IMR-90 (cell line): ENCODE measurements around the gene PPY. TPM values are rescaled to one million over a fixed set of nuclear protein-coding genes. Genes with fewer than 3 reads are reported as not detected.
"Not testable (repeated sequence)": the region's sequence is repeated elsewhere in the genome, so short reads cannot be mapped to it uniquely, and the experiment has no call there.

ENCODE experiments used
- ATAC-seq: fragments of 200-7000 bp; cut with Tn5 transposase; 2 replicates; pipeline ENCODE4 v1.9.1; 2020; ENCODE audit warnings: low read depth, mild to moderate bottlenecking, moderate library complexity
- BruUV-seq: library from RNA; stranded (reverse); fragments of 400-500 nt; replicated peaks from 2 replicates; lab custom pipeline; 2021; lab: Mats Ljungman, UMichigan
- CTCF ChIA-PET: fragments of 300-600 bp; formaldehyde crosslinking; extraction: SDS; loops from one replicate; lab custom pipeline; 2021; ENCODE audit warnings: antibody characterized with exemption; lab: Yijun Ruan, JAX
- POLR2A ChIA-PET: fragments of 300-600 bp; sonication (Branson Sonifier 250); formaldehyde crosslinking; loops from one replicate; lab custom pipeline; 2022; ENCODE audit warnings: antibody characterized with exemption; ENCODE audit not compliant: unreplicated experiment; lab: Charles Lee
- DNase-seq: peaks from one replicate; pipeline ENCODE4 v3.0.0; 2013
- H2AFZ ChIP-seq: replicated peaks from 2 replicates; pipeline ENCODE3; 2013; ENCODE audit warnings: low read length, mild to moderate bottlenecking; ENCODE audit not compliant: poor library complexity
- H2AK5ac ChIP-seq: 2 replicates; pipeline ENCODE4 v1.6.1; 2013; ENCODE audit warnings: low read depth, low read length, inconsistent platforms
- H2AK9ac ChIP-seq: replicated peaks from 2 replicates; pipeline ENCODE3; 2013; ENCODE audit warnings: mild to moderate bottlenecking, low read depth, low read length, moderate library complexity; ENCODE audit not compliant: poor library complexity
- H2BK120ac ChIP-seq: 2 replicates; pipeline ENCODE4 v1.6.1; 2013; ENCODE audit warnings: low read depth, low read length, inconsistent platforms
- H2BK15ac ChIP-seq: 3 replicates; pipeline ENCODE4 v1.6.1; 2013; ENCODE audit warnings: low read depth, low read length, inconsistent platforms
- H2BK20ac ChIP-seq: 2 replicates; pipeline ENCODE4 v1.6.1; 2013; ENCODE audit warnings: low read depth, mild to moderate bottlenecking, inconsistent platforms, low read length, moderate library complexity
- H2BK5ac ChIP-seq: 2 replicates; pipeline ENCODE4 v1.6.1; 2013; ENCODE audit warnings: mild to moderate bottlenecking, low read depth, low read length, inconsistent platforms; ENCODE audit not compliant: poor library complexity, severe bottlenecking
- H3K14ac ChIP-seq: replicated peaks from 2 replicates; pipeline ENCODE4 v1.6.1; 2013; ENCODE audit warnings: low read depth, low read length, inconsistent platforms
- H3K18ac ChIP-seq: 2 replicates; pipeline ENCODE4 v1.6.1; 2013; ENCODE audit warnings: low read depth, low read length, control low read depth
- H3K23ac ChIP-seq: 2 replicates; pipeline ENCODE4 v1.6.1; 2013; ENCODE audit warnings: low read depth, low read length, inconsistent platforms
- H3K27ac ChIP-seq: 2 replicates; pipeline ENCODE4 v1.5.1; 2013; ENCODE audit warnings: mild to moderate bottlenecking, control low read depth, low read length; ENCODE audit not compliant: insufficient read depth
- H3K27me3 ChIP-seq: 2 replicates; pipeline ENCODE4 v1.6.1; 2013; ENCODE audit warnings: low read length; ENCODE audit not compliant: control insufficient read depth, insufficient read depth
- H3K36me3 ChIP-seq: 2 replicates; pipeline ENCODE4 v1.6.1; 2013; ENCODE audit warnings: low read length, mixed read lengths; ENCODE audit not compliant: control insufficient read depth, insufficient read depth
- H3K4ac ChIP-seq: 2 replicates; pipeline ENCODE4 v1.6.1; 2013; ENCODE audit warnings: low read depth, low read length, inconsistent platforms
- H3K4me1 ChIP-seq: 2 replicates; pipeline ENCODE4 v1.6.1; 2013; ENCODE audit warnings: low read length, mixed read lengths; ENCODE audit not compliant: control insufficient read depth, insufficient read depth
- H3K4me2 ChIP-seq: 2 replicates; pipeline ENCODE4 v1.6.1; 2013; ENCODE audit warnings: low read depth, mild to moderate bottlenecking, control low read depth, low read length, moderate library complexity
- H3K4me3 ChIP-seq: 2 replicates; pipeline ENCODE4 v1.5.1; 2013; ENCODE audit warnings: low read depth, mild to moderate bottlenecking, control low read depth, low read length, moderate library complexity; ENCODE audit not compliant: insufficient read depth
- H3K56ac ChIP-seq: 2 replicates; pipeline ENCODE4 v1.6.1; 2013; ENCODE audit warnings: low read length, inconsistent platforms; ENCODE audit not compliant: insufficient read depth; ENCODE audit errors: extremely low read depth
- H3K79me1 ChIP-seq, 2 experiments: 2 replicates each; pipeline ENCODE4 v1.6.1; 2013; ENCODE audit warnings: low read length in 2 of 2, inconsistent platforms in 1 of 2, low read depth in 1 of 2
- H3K9ac ChIP-seq: 2 replicates; pipeline ENCODE4 v1.6.1; 2013; ENCODE audit warnings: low read depth, low read length, control low read depth
- H3K9me1 ChIP-seq: 2 replicates; pipeline ENCODE4 v1.6.1; 2013; ENCODE audit warnings: low read length, inconsistent platforms; ENCODE audit not compliant: insufficient read depth
- H3K9me3 ChIP-seq: 2 replicates; pipeline ENCODE4 v1.6.1; 2013; ENCODE audit warnings: low read length; ENCODE audit not compliant: control insufficient read depth, insufficient read depth
- H4K20me1 ChIP-seq: 2 replicates; pipeline ENCODE4 v1.6.1; 2013; ENCODE audit warnings: low read length, inconsistent platforms; ENCODE audit not compliant: insufficient read depth
- H4K5ac ChIP-seq: 2 replicates; pipeline ENCODE4 v1.6.1; 2013; ENCODE audit warnings: mild to moderate bottlenecking, low read depth, low read length, control low read depth
- H4K8ac ChIP-seq, 2 experiments: 2 replicates each; pipeline ENCODE4 v1.6.1; 2013; ENCODE audit warnings: low read depth in 2 of 2, low read length in 2 of 2, control low read depth in 1 of 2, inconsistent platforms in 1 of 2
- H4K91ac ChIP-seq: 2 replicates; pipeline ENCODE4 v1.6.1; 2013; ENCODE audit warnings: low read depth, low read length, inconsistent platforms; ENCODE audit not compliant: insufficient read depth
- WGBS, 2 experiments: methylation state at CpG; one replicate each; pipeline versions ENCODE4 v1.1.5 to v1.1.7; 2013; ENCODE audit warnings: missing lambda C conversion rate in 2 of 2; ENCODE audit not compliant: insufficient read length in 1 of 2; ENCODE audit errors: extremely low coverage in 2 of 2; 5-methylcytosine and 5-hydroxymethylcytosine counted together
- dilution Hi-C: fragments of 300-500 bp; cut with HindIII; formaldehyde crosslinking; loops from one replicate; pipeline ENCODE4 v1.14.3; 2018; ENCODE audit warnings: low sequenced_read_pairs; ENCODE audit not compliant: unreplicated experiment
- in situ Hi-C: fragments of 300-500 bp; cut with MboI; formaldehyde crosslinking; loops from 3 replicates; pipeline ENCODE4 v1.14.3; 2019; ENCODE audit warnings: low sequenced_read_pairs, inconsistent platforms, mixed read lengths
- intact Hi-C: fragments of 100-400 bp; cut with micrococcal nuclease; formaldehyde crosslinking; loops from 2 replicates; pipeline ENCODE4 v1.10.0; 2022
- polyA plus RNA-seq, 3 experiments: library from polyadenylated mRNA; depleted of rRNA; stranded (reverse); fragments of >200 nt; gene quantifications; 2 replicates each; pipeline ENCODE4 v1.2.3, GENCODE V29; 2012; ENCODE audit warnings: low replicate concordance in 1 of 3
- total RNA-seq: library from RNA; depleted of rRNA; stranded (reverse); fragments of >200 nt; gene quantifications from 2 replicates; pipeline ENCODE4 v1.2.3, GENCODE V29; 2012

The PPY gene
- total and polyA plus RNA-seq, 2 of the 4 experiments (the other 2 are of a cell fraction), result not detected

- in situ Hi-C loops, BruUV-seq: not testable (repeated sequence)
Observed at GRCh38 chr17:43961292-43961691, 19.0 kb upstream of the PPY start.

More at GRCh38 chr17:43961292-43961691, 19.0 kb upstream of the PPY start:
- H4K20me1 ChIP-seq, H3K23ac ChIP-seq, H3K9ac ChIP-seq, H2BK5ac ChIP-seq, H2BK15ac ChIP-seq, intact Hi-C loops, CTCF ChIA-PET, H2AK9ac ChIP-seq, H2BK120ac ChIP-seq, DNase-seq, ATAC-seq, H3K18ac ChIP-seq, H4K91ac ChIP-seq, H2AFZ ChIP-seq, dilution Hi-C loops, H3K27ac ChIP-seq, H2BK20ac ChIP-seq, H3K4me1 ChIP-seq, H3K36me3 ChIP-seq, H3K4ac ChIP-seq, H3K4me2 ChIP-seq, H4K5ac ChIP-seq, H3K9me1 ChIP-seq, H2AK5ac ChIP-seq, H4K8ac ChIP-seq, H3K56ac ChIP-seq, H3K14ac ChIP-seq, H3K79me1 ChIP-seq, H3K4me3 ChIP-seq, H3K9me3 ChIP-seq, POLR2A ChIA-PET: not testable (repeated sequence)
- WGBS, 2 experiments, result 60% methylated on average over 1 of the region's 6 CpGs; no CpG with 5 or more reads in 1 of the 2 experiments
- peaks cover 26% of the 10 kb centered on the region for H3K27me3 ChIP-seq
